Smooth muscle cell (in vitro differentiated cells): ENCODE data around the gene MYH14. TPM values are rescaled to one million over a fixed set of nuclear protein-coding genes. Genes with fewer than 3 reads are reported as not detected.

Experiments
- DNase-seq: peaks from one replicate; lab custom pipeline; 2025; ENCODE audit not compliant: unreplicated experiment; lab: John Stamatoyannopoulos, UW
- H2AFZ ChIP-seq: fragments of 200-600 bp; sonication (generic); 2 replicates; pipeline ENCODE4 v1.6.0; 2016; ENCODE audit warnings: antibody characterized with exemption, low read depth, mild to moderate bottlenecking
- H3F3A ChIP-seq: fragments of 200-600 bp; sonication (generic); 2 replicates; pipeline ENCODE4 v1.6.0; 2017; ENCODE audit warnings: antibody characterized with exemption, low read depth
- H3K27ac ChIP-seq: fragments of 200-600 bp; sonication (generic); 2 replicates; pipeline ENCODE4 v1.5.1; 2016; ENCODE audit warnings: low read depth, mild to moderate bottlenecking
- H3K27me3 ChIP-seq: fragments of 200-600 bp; sonication (generic); 2 replicates; pipeline ENCODE4 v1.6.1; 2016; ENCODE audit warnings: low read depth, mild to moderate bottlenecking
- H3K36me3 ChIP-seq: fragments of 200-600 bp; sonication (generic); 2 replicates; pipeline ENCODE4 v1.5.1; 2016; ENCODE audit warnings: low read depth
- H3K4me1 ChIP-seq: fragments of 200-600 bp; sonication (generic); 2 replicates; pipeline ENCODE4 v1.5.1; 2016; ENCODE audit warnings: low read depth
- H3K4me2 ChIP-seq: fragments of 200-600 bp; sonication (generic); 2 replicates; pipeline ENCODE4 v1.6.0; 2016; ENCODE audit warnings: mild to moderate bottlenecking
- H3K4me3 ChIP-seq: fragments of 200-600 bp; sonication (generic); 2 replicates; pipeline ENCODE4 v1.5.1; 2016; ENCODE audit warnings: mild to moderate bottlenecking
- H3K79me2 ChIP-seq: fragments of 200-600 bp; sonication (generic); 2 replicates; pipeline ENCODE4 v1.6.0; 2016; ENCODE audit warnings: low read depth, mild to moderate bottlenecking
- H3K9ac ChIP-seq: fragments of 200-600 bp; sonication (generic); 2 replicates; pipeline ENCODE4 v1.6.0; 2016; ENCODE audit warnings: low read depth
- H3K9me3 ChIP-seq: fragments of 200-600 bp; sonication (generic); replicated peaks from 2 replicates; pipeline ENCODE4 v1.5.1; 2016; ENCODE audit warnings: low read depth
- H4K20me1 ChIP-seq: fragments of 200-600 bp; sonication (generic); 2 replicates; pipeline ENCODE4 v1.6.0; 2016; ENCODE audit warnings: low read depth
- WGBS: methylation state at CpG from one replicate; pipeline ENCODE4 v1.1.7; 2016; ENCODE audit warnings: low lambda C conversion rate; 5-methylcytosine and 5-hydroxymethylcytosine counted together
- polyA plus RNA-seq: library from polyadenylated mRNA; unstranded; fragments of >200 nt; fragmentation: Nextera tagmentation; extraction: Ambion mirVana; gene quantifications from 2 replicates; pipeline ENCODE4 v1.2.1, GENCODE V29; 2016
- total RNA-seq: library from RNA; depleted of rRNA; stranded (reverse); fragments of >200 nt; gene quantifications from 2 replicates; pipeline ENCODE4 v1.2.3, GENCODE V29; 2014
- TF ChIP-seq, protein P1 (sequence below): fragments of 200-600 bp; sonication (generic); IDR thresholded peaks from 2 replicates; pipeline ENCODE4 v1.5.1; 2017; ENCODE audit warnings: borderline replicate concordance, mild to moderate bottlenecking, antibody characterized with exemption; ENCODE audit not compliant: insufficient read depth, poor library complexity, severe bottlenecking

The MYH14 gene
- total and polyA plus RNA-seq, 2 experiments from 2014 or later = 7.5 to 30.6 TPM

DNA sequence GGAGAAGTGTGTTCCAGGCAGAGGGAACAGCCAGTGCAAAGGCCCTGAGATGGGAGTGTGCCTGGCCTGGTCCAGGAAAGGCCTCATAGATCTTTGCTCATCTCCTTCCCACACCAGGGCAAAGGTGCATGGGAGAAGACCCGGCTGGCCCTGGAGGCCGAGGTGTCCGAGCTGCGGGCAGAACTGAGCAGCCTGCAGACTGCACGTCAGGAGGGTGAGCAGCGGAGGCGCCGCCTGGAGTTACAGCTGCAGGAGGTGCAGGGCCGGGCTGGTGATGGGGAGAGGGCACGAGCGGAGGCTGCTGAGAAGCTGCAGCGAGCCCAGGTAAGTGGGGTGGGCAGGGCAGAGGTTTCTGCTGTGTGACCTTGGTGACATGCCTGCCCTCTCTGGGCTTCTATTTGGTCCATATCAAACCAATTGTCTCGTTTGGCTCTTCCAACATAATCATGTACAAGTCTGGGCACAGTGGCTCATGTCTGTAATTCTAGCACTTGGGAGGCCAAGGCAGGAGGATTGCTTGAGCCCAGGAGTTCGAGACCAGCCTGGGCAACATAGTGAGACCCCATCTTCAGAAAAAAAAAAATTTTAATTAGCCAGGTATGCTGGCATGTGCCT is 74.7 kb downstream of the MYH14 start:
- Histone ChIP-seq H3K27ac (no peak overlapping the region), H4K20me1 (no peaks in the 10 kb centered on the region), H3K4me3 (no peak overlapping the region), H3K79me2 (no peaks in the 10 kb centered on the region), H3K4me1 (no peaks in the 10 kb centered on the region), H2AFZ (no peak overlapping the region), H3K27me3 (no peaks in the 10 kb centered on the region), H3K9ac (no peak overlapping the region), H3K36me3 (no peaks in the 10 kb centered on the region), H3K4me2 (no peak overlapping the region), H3K9me3 (no peaks in the 10 kb centered on the region), H3F3A (no peaks in the 10 kb centered on the region)
- no peak for DNase-seq
- TF ChIP-seq, protein P1, sequence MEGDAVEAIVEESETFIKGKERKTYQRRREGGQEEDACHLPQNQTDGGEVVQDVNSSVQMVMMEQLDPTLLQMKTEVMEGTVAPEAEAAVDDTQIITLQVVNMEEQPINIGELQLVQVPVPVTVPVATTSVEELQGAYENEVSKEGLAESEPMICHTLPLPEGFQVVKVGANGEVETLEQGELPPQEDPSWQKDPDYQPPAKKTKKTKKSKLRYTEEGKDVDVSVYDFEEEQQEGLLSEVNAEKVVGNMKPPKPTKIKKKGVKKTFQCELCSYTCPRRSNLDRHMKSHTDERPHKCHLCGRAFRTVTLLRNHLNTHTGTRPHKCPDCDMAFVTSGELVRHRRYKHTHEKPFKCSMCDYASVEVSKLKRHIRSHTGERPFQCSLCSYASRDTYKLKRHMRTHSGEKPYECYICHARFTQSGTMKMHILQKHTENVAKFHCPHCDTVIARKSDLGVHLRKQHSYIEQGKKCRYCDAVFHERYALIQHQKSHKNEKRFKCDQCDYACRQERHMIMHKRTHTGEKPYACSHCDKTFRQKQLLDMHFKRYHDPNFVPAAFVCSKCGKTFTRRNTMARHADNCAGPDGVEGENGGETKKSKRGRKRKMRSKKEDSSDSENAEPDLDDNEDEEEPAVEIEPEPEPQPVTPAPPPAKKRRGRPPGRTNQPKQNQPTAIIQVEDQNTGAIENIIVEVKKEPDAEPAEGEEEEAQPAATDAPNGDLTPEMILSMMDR = no peak
- 93% methylated on average over 14 of the region's 14 CpGs for WGBS

DNA sequence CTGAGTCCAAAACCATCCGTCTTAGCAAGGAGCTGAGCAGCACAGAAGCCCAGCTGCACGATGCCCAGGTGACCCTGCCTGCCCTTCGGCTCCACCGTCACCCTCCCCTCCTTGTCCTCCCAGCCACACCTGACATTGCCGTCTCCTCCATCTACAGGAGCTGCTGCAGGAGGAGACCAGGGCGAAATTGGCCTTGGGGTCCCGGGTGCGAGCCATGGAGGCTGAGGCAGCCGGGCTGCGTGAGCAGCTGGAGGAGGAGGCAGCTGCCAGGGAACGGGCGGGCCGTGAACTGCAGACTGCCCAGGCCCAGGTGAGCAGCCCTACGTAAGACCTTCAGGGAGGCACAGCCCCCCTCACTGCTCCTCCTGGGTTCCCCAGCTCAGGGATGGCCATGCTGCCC is 76.7 kb downstream of the MYH14 start:
- Histone ChIP-seq H3K4me1 (no peaks in the 10 kb centered on the region), H3K27ac (no peak overlapping the region), H3F3A (no peaks in the 10 kb centered on the region), H3K4me3 (no peak overlapping the region), H3K36me3 (no peaks in the 10 kb centered on the region), H3K79me2 (no peaks in the 10 kb centered on the region), H3K4me2 (no peak overlapping the region), H3K27me3 (no peaks in the 10 kb centered on the region), H4K20me1 (no peaks in the 10 kb centered on the region), H3K9ac (no peak overlapping the region), H3K9me3 (peaks cover under 1% of the 10 kb centered on the region), H2AFZ (no peak overlapping the region)
- TF ChIP-seq, protein P1 = no peak
- DNase-seq = no peak
- 95% methylated on average over 14 of the region's 14 CpGs for whole genome bisulfite sequencing

DNA sequence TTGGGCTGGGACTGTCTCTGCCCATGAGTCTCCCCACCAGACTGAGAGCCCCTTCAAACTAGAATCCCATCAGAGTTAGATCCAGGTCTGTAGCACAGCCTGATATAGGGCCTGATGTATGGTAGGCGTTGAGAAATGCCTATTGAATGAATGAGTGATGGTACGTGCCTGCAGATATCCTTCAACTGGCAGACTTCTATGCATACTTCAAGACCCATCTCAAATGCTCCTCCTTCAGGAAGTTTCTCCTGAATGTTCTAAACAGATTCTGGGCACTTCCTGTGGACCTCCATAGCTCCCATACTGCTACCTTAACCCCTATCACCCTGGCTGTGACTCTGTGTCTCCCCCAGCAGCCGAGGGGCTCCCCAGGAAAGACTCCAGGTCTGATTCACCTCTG is 77.6 kb downstream of the MYH14 start:
- Histone ChIP-seq H3K4me2 (no peak overlapping the region), H3K4me3 (no peak overlapping the region), H3K79me2 (no peaks in the 10 kb centered on the region), H3K4me1 (no peaks in the 10 kb centered on the region), H3K36me3 (no peaks in the 10 kb centered on the region), H3K27me3 (no peaks in the 10 kb centered on the region), H4K20me1 (no peaks in the 10 kb centered on the region), H3F3A (no peaks in the 10 kb centered on the region), H3K27ac (no peak overlapping the region), H3K9me3 (peaks cover 10% of the 10 kb centered on the region), H2AFZ (no peak overlapping the region), H3K9ac (no peak overlapping the region)
- TF ChIP-seq, protein P1 = no peak
- no peak for DNase-seq
- 85% methylated on average over 3 of the region's 3 CpGs for WGBS

DNA sequence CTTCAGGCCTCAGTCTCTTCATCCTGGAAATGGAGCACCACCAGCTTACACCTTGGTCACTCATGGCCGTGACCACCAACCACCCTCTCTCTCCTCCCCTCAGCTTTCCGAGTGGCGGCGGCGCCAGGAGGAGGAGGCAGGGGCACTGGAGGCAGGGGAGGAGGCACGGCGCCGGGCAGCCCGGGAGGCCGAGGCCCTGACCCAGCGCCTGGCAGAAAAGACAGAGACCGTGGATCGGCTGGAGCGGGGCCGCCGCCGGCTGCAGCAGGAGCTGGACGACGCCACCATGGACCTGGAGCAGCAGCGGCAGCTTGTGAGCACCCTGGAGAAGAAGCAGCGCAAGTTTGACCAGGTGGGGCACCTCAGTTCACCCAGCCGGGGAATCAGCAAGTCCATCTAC is 78.1 kb downstream of the MYH14 start:
- Histone ChIP-seq H3K36me3 (no peaks in the 10 kb centered on the region), H3K79me2 (no peaks in the 10 kb centered on the region), H3K27ac (no peak overlapping the region), H3K4me2 (no peak overlapping the region), H4K20me1 (no peaks in the 10 kb centered on the region), H3K27me3 (no peaks in the 10 kb centered on the region), H3K4me3 (no peak overlapping the region), H3K9ac (no peak overlapping the region), H3K4me1 (no peaks in the 10 kb centered on the region), H3K9me3 (peaks cover 12% of the 10 kb centered on the region), H3F3A (no peaks in the 10 kb centered on the region), H2AFZ (no peak overlapping the region)
- WGBS = 91% methylated on average over 15 of the region's 22 CpGs
- DNase-seq = no peak
- TF ChIP-seq, protein P1 = no peak
